Nephron (organoid): ENCODE measurements around the gene ZNF148.

Experiments
- H3K27ac Mint-ChIP-seq, 3 experiments: 2 replicates each; pipeline ENCODE4 v1.8.0; 2020; ENCODE audit warnings: mixed read lengths in 3 of 3, mild to moderate bottlenecking in 2 of 3, moderate library complexity in 1 of 3
- H3K27me3 Mint-ChIP-seq: 2 replicates; pipeline ENCODE4 v1.8.0; 2021; ENCODE audit warnings: low read depth, mild to moderate bottlenecking, moderate library complexity, mixed read lengths
- H3K36me3 Mint-ChIP-seq: 2 replicates; pipeline ENCODE4 v1.8.0; 2020; ENCODE audit warnings: low read depth, mixed read lengths
- H3K4me1 Mint-ChIP-seq: 2 replicates; pipeline ENCODE4 v1.8.0; 2020; ENCODE audit warnings: mixed read lengths
- H3K4me3 Mint-ChIP-seq, 3 experiments: 2 replicates each; pipeline ENCODE4 v1.8.0; 2020; ENCODE audit warnings: mild to moderate bottlenecking in 3 of 3, mixed read lengths in 3 of 3, moderate library complexity in 2 of 3
- H3K9me3 Mint-ChIP-seq: 2 replicates; pipeline ENCODE4 v1.8.0; 2020; ENCODE audit warnings: mixed read lengths
- CTCF ChIP-seq, 3 experiments: fragments of 200-600 bp; sonication (generic); IDR thresholded peaks; one replicate each; pipeline ENCODE4 v1.5.0; 2021; ENCODE audit warnings: antibody characterized with exemption in 3 of 3; ENCODE audit not compliant: unreplicated experiment in 3 of 3

ZNF148 gene

GRCh38 chr3:125266971-125267370 lies 108.2 kb downstream of the ZNF148 start:
- Mint-ChIP-seq H3K36me3 (peaks cover 73% of the 10 kb centered on the region), H3K9me3 (peaks cover 40% of the 10 kb centered on the region), H3K27me3 (no peaks in the 10 kb centered on the region), H3K4me3 (no peak overlapping the region), H3K4me1 (no peaks in the 10 kb centered on the region), H3K27ac (no peak overlapping the region)
- TF ChIP-seq CTCF (IDR thresholded peaks at IDR 0.05; ENCODE audit: unreplicated experiment in 3 of 3) = no peak

GRCh38 chr3:125262161-125262560 lies 113.0 kb downstream of the ZNF148 start:
- H3K9me3 Mint-ChIP-seq = peaks cover 24% of the 10 kb centered on the region
- no peak for TF ChIP-seq CTCF (IDR thresholded peaks at IDR 0.05; ENCODE audit: unreplicated experiment in 3 of 3)
- H3K36me3 Mint-ChIP-seq = peaks cover 64% of the 10 kb centered on the region
- H3K27ac Mint-ChIP-seq = no peak overlapping the region
- no peaks in the 10 kb centered on the region for H3K27me3 Mint-ChIP-seq
- no peak overlapping the region for H3K4me3 Mint-ChIP-seq
- H3K4me1 Mint-ChIP-seq = no peaks in the 10 kb centered on the region

- TF ChIP-seq CTCF (IDR thresholded peaks at IDR 0.05; ENCODE audit: unreplicated experiment in 3 of 3) = no peak
- no peaks in the 10 kb centered on the region for H3K27me3 Mint-ChIP-seq
- H3K4me1 Mint-ChIP-seq = no peaks in the 10 kb centered on the region
- H3K4me3 Mint-ChIP-seq = no peak overlapping the region
- peaks cover 61% of the 10 kb centered on the region for H3K36me3 Mint-ChIP-seq
- peak overlapping the region in 1 of 3 experiments; percentile 19 for H3K27ac Mint-ChIP-seq
- H3K9me3 Mint-ChIP-seq = peaks cover 23% of the 10 kb centered on the region
Measured at GRCh38 chr3:125261031-125261430, 114.1 kb downstream of the ZNF148 start.

GRCh38 chr3:125260158-125260557 lies 115.0 kb downstream of the ZNF148 start:
- H3K4me1 Mint-ChIP-seq = no peaks in the 10 kb centered on the region
- H3K36me3 Mint-ChIP-seq = peaks cover 59% of the 10 kb centered on the region
- H3K9me3 Mint-ChIP-seq = peaks cover 19% of the 10 kb centered on the region
- no peaks in the 10 kb centered on the region for H3K27me3 Mint-ChIP-seq
- no peak overlapping the region for H3K27ac Mint-ChIP-seq
- H3K4me3 Mint-ChIP-seq = no peak overlapping the region
- no peak for TF ChIP-seq CTCF (IDR thresholded peaks at IDR 0.05; ENCODE audit: unreplicated experiment in 3 of 3)

GRCh38 chr3:125257536-125257935 lies 117.6 kb downstream of the ZNF148 start:
- Mint-ChIP-seq H3K4me3 (no peak overlapping the region), H3K27ac (no peak overlapping the region), H3K36me3 (peaks cover 65% of the 10 kb centered on the region), H3K9me3 (peaks cover 19% of the 10 kb centered on the region), H3K4me1 (no peaks in the 10 kb centered on the region), H3K27me3 (no peaks in the 10 kb centered on the region)
- TF ChIP-seq CTCF (IDR thresholded peaks at IDR 0.05; ENCODE audit: unreplicated experiment in 3 of 3) = no peak

DNA sequence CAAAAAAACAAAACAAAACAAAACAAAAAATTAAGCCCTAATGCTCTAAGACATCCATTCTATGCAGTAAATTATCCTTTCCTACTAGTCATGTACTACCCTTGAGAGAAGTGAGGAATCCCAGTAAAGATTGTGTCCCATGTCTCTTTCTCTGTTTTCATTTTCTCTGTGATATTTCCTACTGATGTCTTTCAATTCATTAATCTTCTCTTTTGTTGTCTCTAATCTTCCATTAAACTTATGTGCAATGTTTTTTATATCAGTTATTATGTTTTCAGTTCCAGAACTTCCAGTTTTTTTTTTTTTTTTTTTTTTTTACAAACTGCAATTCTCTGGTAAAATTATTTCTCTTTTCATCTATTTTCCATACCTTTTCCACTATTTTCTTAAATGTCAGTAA lies 118.5 kb downstream of the ZNF148 start:
- Mint-ChIP-seq H3K4me1 (no peaks in the 10 kb centered on the region), H3K4me3 (no peak overlapping the region), H3K36me3 (peaks cover 65% of the 10 kb centered on the region), H3K9me3 (peaks cover 19% of the 10 kb centered on the region), H3K27me3 (no peaks in the 10 kb centered on the region), H3K27ac (no peak overlapping the region)
- TF ChIP-seq CTCF (IDR thresholded peaks at IDR 0.05; ENCODE audit: unreplicated experiment in 3 of 3) = no peak
